HUES64 (cell line): ENCODE data around the gene CTRB2.
"Not testable (repeated sequence)": the region's sequence is repeated elsewhere in the genome, so short reads cannot be mapped to it uniquely, and the experiment has no call there.

ENCODE experiments used
- H3K27ac ChIP-seq: 2 replicates; pipeline ENCODE4 v1.7.0; 2013; ENCODE audit warnings: low read depth, low read length, inconsistent platforms
- H3K27me3 ChIP-seq: 2 replicates; pipeline ENCODE4 v1.6.1; 2013; ENCODE audit warnings: mild to moderate bottlenecking, low read length; ENCODE audit not compliant: insufficient read depth
- H3K36me3 ChIP-seq: 2 replicates; pipeline ENCODE4 v1.6.1; 2013; ENCODE audit warnings: mild to moderate bottlenecking, low read length; ENCODE audit not compliant: insufficient read depth
- H3K4me1 ChIP-seq: 2 replicates; pipeline ENCODE4 v1.6.1; 2013; ENCODE audit warnings: mild to moderate bottlenecking, low read length, moderate library complexity; ENCODE audit not compliant: insufficient read depth
- H3K4me3 ChIP-seq: 2 replicates; pipeline ENCODE4 v1.5.1; 2013; ENCODE audit warnings: mild to moderate bottlenecking, low read length, moderate library complexity
- H3K9ac ChIP-seq: 2 replicates; pipeline ENCODE4 v1.6.1; 2013; ENCODE audit warnings: mild to moderate bottlenecking, low read depth, low read length
- H3K9me3 ChIP-seq: 2 replicates; pipeline ENCODE4 v1.6.1; 2013; ENCODE audit warnings: low read depth, low read length; ENCODE audit not compliant: insufficient read depth
- WGBS: fragments of 150-250, 120-280 bp; methylation state at CpG from one replicate; pipeline ENCODE4 v1.1.7; 2013; ENCODE audit warnings: missing lambda C conversion rate; 5-methylcytosine and 5-hydroxymethylcytosine counted together

CTRB2 gene

GRCh38 chr16:75208861-75209505, 2.0 kb upstream of the CTRB2 start:
- H3K36me3 ChIP-seq, result no peaks in the 10 kb centered on the region
- no peak overlapping the region for H3K9ac ChIP-seq
- 92% methylated on average over 27 of the region's 27 CpGs for WGBS
- no peaks in the 10 kb centered on the region for H3K9me3 ChIP-seq
- no peaks in the 10 kb centered on the region for H3K27me3 ChIP-seq
- H3K4me1 ChIP-seq, result no peaks in the 10 kb centered on the region
- no peak overlapping the region for H3K27ac ChIP-seq
- no peak overlapping the region for H3K4me3 ChIP-seq

GRCh38 chr16:75208242-75208825, 1.4 kb upstream of the CTRB2 start:
- no peaks in the 10 kb centered on the region for H3K9me3 ChIP-seq
- H3K36me3 ChIP-seq, result no peaks in the 10 kb centered on the region
- no peak overlapping the region for H3K4me3 ChIP-seq
- 91% methylated on average over 11 of the region's 13 CpGs for WGBS
- no peaks in the 10 kb centered on the region for H3K4me1 ChIP-seq
- no peak overlapping the region for H3K27ac ChIP-seq
- no peaks in the 10 kb centered on the region for H3K27me3 ChIP-seq
- H3K9ac ChIP-seq, result no peak overlapping the region

GRCh38 chr16:75207831-75208230, 870 bp upstream of the CTRB2 start:
- Histone ChIP-seq H3K36me3 (no peaks in the 10 kb centered on the region), H3K9ac (no peak overlapping the region), H3K9me3 (no peaks in the 10 kb centered on the region), H3K4me1 (no peaks in the 10 kb centered on the region), H3K4me3 (no peak overlapping the region), H3K27me3 (no peaks in the 10 kb centered on the region), H3K27ac (no peak overlapping the region)
- 94% methylated on average over 11 of the region's 11 CpGs for WGBS

GRCh38 chr16:75205961-75206748, 806 bp downstream of the CTRB2 start:
- not testable (repeated sequence) for H3K4me3 ChIP-seq, H3K36me3 ChIP-seq, H3K27me3 ChIP-seq, H3K27ac ChIP-seq, H3K9me3 ChIP-seq, H3K4me1 ChIP-seq, H3K9ac ChIP-seq
- 95% methylated on average over 21 of the region's 25 CpGs for WGBS

- H3K4me3 ChIP-seq, H3K27me3 ChIP-seq, H3K9ac ChIP-seq, H3K27ac ChIP-seq, H3K4me1 ChIP-seq, H3K9me3 ChIP-seq, H3K36me3 ChIP-seq: not testable (repeated sequence)
- 89% methylated on average over 7 of the region's 19 CpGs for WGBS
Measured at GRCh38 chr16:75205438-75205837, 1.5 kb downstream of the CTRB2 start.

- no CpG with 5 or more reads among the region's 20 CpGs for WGBS
- not testable (repeated sequence) for H3K36me3 ChIP-seq, H3K4me1 ChIP-seq, H3K4me3 ChIP-seq, H3K9ac ChIP-seq, H3K9me3 ChIP-seq, H3K27me3 ChIP-seq, H3K27ac ChIP-seq
Measured at GRCh38 chr16:75204905-75205304, 2.1 kb downstream of the CTRB2 start.

- 96% methylated on average over 4 of the region's 6 CpGs for WGBS
Measured at GRCh38 chr16:75204410-75204758, 2.6 kb downstream of the CTRB2 start.

GRCh38 chr16:75203667-75204409, 3.1 kb downstream of the CTRB2 start:
- Histone ChIP-seq H3K9me3 (no peaks in the 10 kb centered on the region), H3K4me3 (no peak overlapping the region), H3K27ac (no peak overlapping the region), H3K9ac (no peak overlapping the region), H3K4me1 (no peaks in the 10 kb centered on the region), H3K36me3 (no peaks in the 10 kb centered on the region), H3K27me3 (no peaks in the 10 kb centered on the region)
- 80% methylated on average over 13 of the region's 13 CpGs for WGBS

More at GRCh38 chr16:75204410-75204758, 2.6 kb downstream of the CTRB2 start:
- Histone ChIP-seq H3K9ac (no peak overlapping the region), H3K4me1 (no peaks in the 10 kb centered on the region), H3K27ac (no peak overlapping the region), H3K36me3 (no peaks in the 10 kb centered on the region), H3K9me3 (no peaks in the 10 kb centered on the region), H3K27me3 (no peaks in the 10 kb centered on the region), H3K4me3 (no peak overlapping the region)

GRCh38 chr16:75203096-75203495, 3.9 kb downstream of the CTRB2 start:
- 90% methylated on average over 12 of the region's 12 CpGs for WGBS
- no peaks in the 10 kb centered on the region for H3K36me3 ChIP-seq
- no peak overlapping the region for H3K9ac ChIP-seq
- H3K27ac ChIP-seq, result no peak overlapping the region
- H3K9me3 ChIP-seq, result no peaks in the 10 kb centered on the region
- no peaks in the 10 kb centered on the region for H3K4me1 ChIP-seq
- H3K27me3 ChIP-seq, result no peaks in the 10 kb centered on the region
- H3K4me3 ChIP-seq, result no peak overlapping the region

- Histone ChIP-seq H3K9ac (no peak overlapping the region), H3K4me3 (no peak overlapping the region), H3K27me3 (no peaks in the 10 kb centered on the region), H3K36me3 (no peaks in the 10 kb centered on the region), H3K4me1 (no peaks in the 10 kb centered on the region), H3K9me3 (no peaks in the 10 kb centered on the region), H3K27ac (no peak overlapping the region)
- WGBS, result 86% methylated on average over 13 of the region's 13 CpGs
Measured at GRCh38 chr16:75202069-75202590, 4.8 kb downstream of the CTRB2 start.

GRCh38 chr16:75198135-75198600, 8.8 kb downstream of the CTRB2 start:
- Histone ChIP-seq H3K9me3 (no peaks in the 10 kb centered on the region), H3K27ac (no peak overlapping the region), H3K4me3 (no peak overlapping the region), H3K9ac (no peak overlapping the region), H3K4me1 (no peaks in the 10 kb centered on the region), H3K27me3 (no peaks in the 10 kb centered on the region), H3K36me3 (no peaks in the 10 kb centered on the region)
- WGBS, result 85% methylated on average over 18 of the region's 18 CpGs
